Measurements from ENCODE around the gene DOK1.

Gene DOK1

GRCh38 chr2:74567881-74568280 lies 13.4 kb downstream of the DOK1 start:
- no peak for DNase-seq (ENCODE audit: low read depth, low spot score)

- no peak for DNase-seq (ENCODE audit: low read depth, low spot score)
These were observed 15.2 kb downstream of the DOK1 start for GRCh38 chr2:74569686-74570085.

GRCh38 chr2:74571058-74571457 lies 16.5 kb downstream of the DOK1 start:
- DNase-seq (ENCODE audit: low read depth, low spot score), result no peak

GRCh38 chr2:74572178-74572925 lies 17.8 kb downstream of the DOK1 start:
- DNase-seq (ENCODE audit: low read depth, low spot score), result no peak

GRCh38 chr2:74573747-74574562 lies 19.4 kb downstream of the DOK1 start:
- DNase-seq (ENCODE audit: low read depth, low spot score), result no peak

- DNase-seq (ENCODE audit: low read depth, low spot score), result no peak
These were observed 20.8 kb downstream of the DOK1 start for GRCh38 chr2:74575320-74575719.

- DNase-seq (ENCODE audit: low read depth, low spot score), result no peak
These were observed 21.8 kb downstream of the DOK1 start for GRCh38 chr2:74576211-74576862.

- DNase-seq (ENCODE audit: low read depth, low spot score), result no peak
These were observed 22.3 kb downstream of the DOK1 start for GRCh38 chr2:74576863-74577229.

GRCh38 chr2:74577448-74577847 lies 22.9 kb downstream of the DOK1 start:
- no peak for DNase-seq (ENCODE audit: low read depth, low spot score)

- no peak for DNase-seq (ENCODE audit: low read depth, low spot score)
These were observed 23.9 kb downstream of the DOK1 start for GRCh38 chr2:74578408-74578807.

- DNase-seq (ENCODE audit: low read depth, low spot score), result no peak
These were observed 26.9 kb downstream of the DOK1 start for GRCh38 chr2:74581463-74581862.

GRCh38 chr2:74582184-74582583 lies 27.7 kb downstream of the DOK1 start:
- no peak for DNase-seq (ENCODE audit: low read depth, low spot score)

- no peak for DNase-seq (ENCODE audit: low read depth, low spot score)
These were observed 29.0 kb downstream of the DOK1 start for GRCh38 chr2:74583504-74583903.

GRCh38 chr2:74584088-74584645 lies 29.6 kb downstream of the DOK1 start:
- no peak for DNase-seq (ENCODE audit: low read depth, low spot score)

GRCh38 chr2:74585406-74586185 lies 31.1 kb downstream of the DOK1 start:
- no peak for DNase-seq (ENCODE audit: low read depth, low spot score)

- DNase-seq (ENCODE audit: low read depth, low spot score), result no peak
These were observed 33.3 kb downstream of the DOK1 start for GRCh38 chr2:74587664-74588277.

GRCh38 chr2:74588664-74589063 lies 34.1 kb downstream of the DOK1 start:
- no peak for DNase-seq (ENCODE audit: low read depth, low spot score)

GRCh38 chr2:74593826-74594772 lies 39.6 kb downstream of the DOK1 start:
- DNase-seq (ENCODE audit: low read depth, low spot score), result no peak

- DNase-seq (ENCODE audit: low read depth, low spot score), result no peak
These were observed 42.1 kb downstream of the DOK1 start for GRCh38 chr2:74596584-74596983.

- no peak for DNase-seq (ENCODE audit: low read depth, low spot score)
These were observed 42.9 kb downstream of the DOK1 start for GRCh38 chr2:74597410-74597809.

Measured in brain pericyte (primary cell).